Measurements from ENCODE around the gene DBP.

- TF ChIP-seq CTCF (IDR thresholded peaks at IDR 0.05): no peak
- no peak for TF ChIP-seq POLR2A (IDR thresholded peaks at IDR 0.05)
Measured at GRCh38 chr19:48658483-48658882, 21.3 kb upstream of the DBP start.
